Measurements from ENCODE around the gene SH3RF3.

SH3RF3 gene

DNA sequence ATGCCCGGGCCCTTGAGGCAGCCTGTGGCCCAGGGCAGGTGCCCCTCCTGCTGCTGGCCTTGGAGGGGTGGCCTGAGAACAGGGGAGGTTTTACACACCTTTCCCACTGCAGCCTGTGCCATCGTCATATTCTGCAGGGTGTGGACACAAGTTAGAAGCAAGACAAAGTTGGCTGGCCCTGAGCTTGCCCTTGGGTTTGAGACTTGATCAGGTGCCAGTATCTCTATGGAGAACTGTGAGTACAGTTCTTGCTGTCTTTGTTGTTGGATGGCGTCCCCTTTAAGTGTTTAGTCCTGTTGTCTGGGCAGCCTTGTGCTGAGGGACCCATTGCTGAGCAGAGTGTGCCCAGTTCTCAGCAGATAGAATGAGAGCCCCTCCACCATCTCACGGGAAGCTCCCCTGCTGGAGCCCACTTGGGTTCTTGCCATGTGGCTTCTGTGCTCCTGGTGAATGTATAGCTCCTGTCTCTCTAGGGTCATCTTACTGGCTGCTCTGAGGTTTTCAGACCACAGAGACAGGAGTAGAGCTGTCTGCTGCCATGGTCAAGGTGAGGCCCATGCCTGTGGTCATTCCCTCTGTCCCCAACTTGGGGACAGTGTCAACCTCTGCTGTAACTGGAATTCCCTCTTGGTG, 115.9 kb downstream of the SH3RF3 start:
- DNase-seq = no peak

- DNase-seq = no peak
These were observed 117.2 kb downstream of the SH3RF3 start for GRCh38 chr2:109246176-109246575.

DNA sequence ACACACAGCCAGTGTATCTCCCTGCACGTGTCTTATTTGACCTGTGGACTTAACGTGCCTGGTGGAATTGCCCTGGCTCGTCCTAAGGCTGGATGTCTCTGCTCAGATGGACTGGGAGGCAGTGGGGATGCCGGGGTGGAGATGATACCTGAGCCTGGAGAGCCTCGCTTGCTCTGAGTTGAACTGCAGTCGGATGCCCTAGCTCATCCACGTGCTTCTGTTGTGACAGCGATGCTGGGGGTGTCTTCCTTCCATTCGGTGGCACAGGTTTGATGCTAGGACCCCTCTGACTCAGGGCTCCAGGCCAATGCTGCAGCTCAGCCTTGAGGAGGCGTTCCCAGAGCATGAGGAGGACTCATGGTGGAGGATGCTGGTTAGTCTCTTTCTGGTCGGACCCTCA, 117.6 kb downstream of the SH3RF3 start:
- no peak for DNase-seq

GRCh38 chr2:109247340-109247739, 118.3 kb downstream of the SH3RF3 start:
- DNase-seq = no peak

- DNase-seq = no peak
These were observed 118.8 kb downstream of the SH3RF3 start for GRCh38 chr2:109247812-109248211.

- DNase-seq = no peak
These were observed 119.6 kb downstream of the SH3RF3 start for GRCh38 chr2:109248590-109248989.

- DNase-seq = peak; percentile 11
These were observed 124.2 kb downstream of the SH3RF3 start for GRCh38 chr2:109253217-109253616.

DNA sequence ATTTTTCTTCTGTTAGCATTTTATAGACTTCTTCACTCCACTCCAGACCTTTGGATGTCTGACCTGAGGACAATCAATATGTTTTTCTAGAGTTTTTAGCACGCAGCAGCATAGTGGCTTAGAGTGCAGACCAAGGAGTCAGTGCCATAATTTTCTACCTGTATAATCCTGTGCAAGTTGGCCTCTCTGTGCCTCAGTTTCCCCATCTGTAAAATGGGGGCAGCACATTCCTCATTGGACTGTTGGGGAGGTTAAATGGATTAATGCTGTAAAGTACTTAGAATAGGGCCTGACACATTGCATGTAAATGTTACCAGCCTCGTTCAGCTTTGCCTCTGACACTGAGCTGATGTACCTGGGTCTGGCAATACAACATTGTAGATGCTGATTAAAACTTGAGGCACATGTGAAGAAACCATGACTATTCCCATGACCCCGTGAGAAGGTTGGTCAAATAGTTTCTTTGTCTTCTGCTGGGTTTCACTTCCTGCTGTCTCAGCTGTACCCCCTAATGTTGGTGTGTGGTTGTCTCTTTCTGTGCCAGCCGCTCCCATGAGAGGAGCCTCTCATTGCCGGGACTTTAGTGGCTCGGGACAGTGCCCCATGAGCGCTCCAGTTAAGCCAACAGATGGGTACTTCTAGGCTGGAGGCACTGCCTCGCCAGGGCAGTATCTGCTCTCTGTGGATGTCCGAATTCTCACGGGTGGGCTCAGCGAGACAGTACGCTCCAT, 125.3 kb downstream of the SH3RF3 start:
- peak; percentile 36 for DNase-seq

DNA sequence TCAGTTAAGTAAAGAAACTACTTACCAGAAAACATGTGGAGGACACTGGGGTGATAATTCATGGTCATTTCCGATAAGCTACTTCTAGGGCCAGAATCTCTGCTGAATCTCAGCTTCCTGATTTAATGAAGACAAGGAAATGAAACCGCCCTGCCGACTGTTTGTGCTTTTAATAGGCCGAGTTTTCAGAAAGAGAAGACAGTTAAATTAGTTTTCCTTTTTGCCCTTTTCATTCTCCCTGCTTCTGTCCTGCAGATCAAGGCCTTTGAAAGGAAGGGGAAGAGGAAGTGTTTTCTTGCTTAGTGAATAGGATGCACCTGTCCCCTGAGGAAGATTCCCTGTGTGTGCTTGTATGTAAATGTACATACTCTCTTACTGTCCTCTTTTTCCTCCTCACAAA, 126.6 kb downstream of the SH3RF3 start:
- peak; percentile 5 for DNase-seq

- DNase-seq = peak; percentile 37
These were observed 127.1 kb downstream of the SH3RF3 start for GRCh38 chr2:109256111-109256510.

GRCh38 chr2:109256921-109257320, 127.9 kb downstream of the SH3RF3 start:
- peak; percentile 40 for DNase-seq

GRCh38 chr2:109257653-109258052, 128.6 kb downstream of the SH3RF3 start:
- DNase-seq = peak; percentile 34

DNA sequence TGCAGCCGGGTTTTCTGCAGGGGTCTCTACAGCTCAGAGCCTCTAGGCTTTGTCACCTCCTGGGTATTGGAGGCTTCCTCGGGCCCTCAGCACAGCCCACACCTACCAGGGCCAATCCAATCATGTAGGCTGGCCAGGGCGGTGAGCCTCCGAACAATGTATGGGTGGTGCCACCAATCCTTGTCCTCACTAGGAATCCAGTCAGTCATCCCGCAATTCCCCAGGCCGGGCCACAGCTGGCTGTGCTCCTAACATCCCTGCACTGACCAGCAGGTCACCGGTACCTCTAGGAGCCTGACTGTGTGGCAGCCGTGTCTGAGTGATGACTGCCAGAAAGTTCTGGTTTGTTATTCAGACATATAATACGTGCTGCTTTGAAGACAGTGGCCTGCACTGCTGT, 129.4 kb downstream of the SH3RF3 start:
- DNase-seq = peak; percentile 38

DNA sequence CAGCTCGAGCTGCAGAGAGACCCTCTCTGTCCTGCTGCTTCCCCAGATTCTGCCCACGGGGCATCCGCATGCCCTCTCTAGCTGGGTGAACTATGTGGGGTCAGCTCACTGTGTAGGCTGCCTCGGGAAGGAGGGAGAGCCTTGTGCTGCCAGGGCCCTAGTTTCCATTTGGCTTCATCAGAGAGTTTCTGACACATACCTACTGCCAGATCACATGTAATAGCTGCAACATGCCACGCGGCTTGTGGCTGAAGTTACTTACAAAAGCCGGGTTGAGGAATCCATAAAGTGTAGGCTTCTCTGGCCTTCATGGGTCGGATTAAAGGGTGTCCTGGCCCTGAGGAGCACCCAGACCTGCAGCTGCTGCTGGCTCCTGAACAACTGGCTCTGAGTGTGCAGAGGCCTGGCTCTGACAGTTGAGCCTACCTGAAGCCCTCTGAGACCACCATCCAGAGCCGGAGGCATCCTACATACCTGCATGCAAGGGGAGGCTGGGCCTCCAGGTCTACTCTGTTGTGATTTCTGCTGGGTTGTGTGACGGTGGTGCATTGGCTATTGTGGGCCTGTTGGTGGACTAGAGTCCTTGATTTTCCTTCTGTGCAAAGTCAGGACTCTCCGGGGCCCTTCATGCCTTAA, 130.0 kb downstream of the SH3RF3 start:
- DNase-seq = peak; percentile 43

DNA sequence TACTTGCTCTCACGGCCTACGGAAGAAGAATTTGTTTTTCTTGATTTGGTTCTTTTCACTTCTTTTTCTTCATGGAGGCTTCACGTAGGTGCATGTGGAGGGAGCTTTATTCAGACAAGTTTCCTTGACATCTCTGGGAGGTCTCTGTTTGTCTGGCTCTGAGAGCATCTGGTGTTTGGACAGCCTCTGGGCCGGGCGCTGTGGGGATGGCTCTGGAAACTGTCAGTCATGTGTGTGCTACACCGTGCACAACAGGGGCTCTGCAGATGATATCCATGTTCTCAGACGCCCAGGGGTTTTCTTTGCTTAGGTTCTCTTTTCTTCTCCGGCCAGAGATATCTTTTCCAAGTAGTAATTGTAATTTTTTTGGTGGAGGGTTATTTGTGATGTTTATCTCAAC, 130.7 kb downstream of the SH3RF3 start:
- peak; percentile 36 for DNase-seq

GRCh38 chr2:109260116-109260855, 131.3 kb downstream of the SH3RF3 start:
- DNase-seq = peak; percentile 33

GRCh38 chr2:109260886-109261700, 132.1 kb downstream of the SH3RF3 start:
- peak; percentile 61 for DNase-seq

DNA sequence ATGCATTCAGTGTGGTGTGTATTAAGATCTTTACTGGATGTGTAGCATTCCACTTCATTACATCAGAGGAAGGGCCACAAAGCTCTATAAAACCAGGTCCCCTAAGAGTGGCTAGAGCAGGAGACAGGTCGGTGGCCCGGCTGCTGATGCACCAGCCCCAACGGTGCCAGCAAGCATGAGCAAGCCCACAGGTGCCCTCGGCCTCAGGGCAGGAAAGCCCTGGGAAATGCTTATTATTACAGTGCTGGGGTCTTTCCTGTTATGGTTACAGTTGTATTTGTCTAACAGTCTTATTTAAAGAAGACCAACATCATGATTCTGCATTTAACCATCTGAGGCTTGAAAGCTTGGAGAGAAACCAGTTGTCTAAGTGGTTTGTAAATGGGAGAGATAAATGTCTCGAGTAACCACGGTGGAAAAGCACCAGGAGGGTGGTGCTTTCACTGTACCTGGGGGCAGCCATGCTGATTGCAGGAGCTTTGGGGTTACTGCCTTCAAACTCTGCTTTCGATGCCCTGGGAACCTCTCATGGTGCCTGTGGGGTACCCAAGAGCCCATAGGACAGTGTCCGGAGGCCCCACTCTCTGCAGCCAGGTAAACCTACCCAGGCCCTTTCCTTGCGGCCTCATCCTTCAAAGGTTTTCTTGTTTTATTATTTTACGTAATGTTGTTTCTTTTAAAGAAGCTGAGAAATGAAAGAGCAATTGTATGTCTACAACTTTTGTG, 133.1 kb downstream of the SH3RF3 start:
- DNase-seq = peak; percentile 29

DNA sequence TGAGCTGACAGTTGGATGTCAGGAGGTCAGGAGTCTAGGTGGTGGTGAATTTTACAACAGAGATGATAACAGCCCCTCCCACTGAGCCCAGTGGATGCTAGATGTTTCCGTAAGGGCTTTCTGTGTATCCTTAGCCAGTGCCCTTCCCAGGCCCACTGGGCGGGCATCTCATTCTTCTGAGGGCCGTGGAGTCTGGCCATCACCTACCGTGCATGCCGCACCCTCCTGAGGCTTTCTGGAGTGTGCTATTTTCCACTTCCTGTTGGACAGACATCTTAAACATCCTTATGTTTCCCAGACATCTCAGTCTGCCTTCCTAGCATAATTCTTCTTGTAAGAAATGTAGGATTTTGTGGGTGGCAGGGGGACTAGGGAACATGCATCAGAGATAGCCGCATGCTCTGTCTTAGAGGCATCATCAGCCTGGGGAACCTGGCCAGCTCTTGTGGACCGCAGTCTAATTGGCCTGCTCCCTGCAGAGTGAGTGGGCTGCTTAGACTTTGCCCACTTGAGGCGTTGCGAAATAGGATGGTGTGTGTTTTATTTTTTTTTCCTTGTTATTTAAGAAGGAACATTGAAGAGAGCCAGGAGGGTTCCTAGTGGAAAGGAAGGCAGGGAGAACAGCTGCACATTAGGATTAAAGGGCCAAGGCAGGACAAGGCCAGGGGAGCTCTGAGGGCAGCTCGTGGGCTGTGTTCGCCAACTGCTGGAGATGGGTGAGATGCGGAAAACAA, 135.8 kb downstream of the SH3RF3 start:
- DNase-seq = no peak

GRCh38 chr2:109265369-109265768, 136.4 kb downstream of the SH3RF3 start:
- DNase-seq = no peak

- no peak for DNase-seq
These were observed 136.9 kb downstream of the SH3RF3 start for GRCh38 chr2:109265953-109266352.

All from islet precursor cell (in vitro differentiated cells).